Fibroblast of villous mesenchyme (primary cell): Measurements from ENCODE around the gene FGF14. TPM values are rescaled to one million over a fixed set of nuclear protein-coding genes. Genes with fewer than 3 reads are reported as not detected.
A peak's percentile ranks its signal among the peaks of the same experiment; 100 is the strongest.

ENCODE experiments used
- DNase-seq: peaks from one replicate; pipeline ENCODE4 v3.0.0-alpha.2; 2010; ENCODE audit warnings: low read depth
- H3K4me3 ChIP-seq: 2 replicates; pipeline ENCODE4 v1.5.1; 2011; ENCODE audit warnings: low read depth, mild to moderate bottlenecking, low read length
- total RNA-seq: library from RNA; depleted of rRNA; stranded (reverse); fragments of >200 nt; gene quantifications from 2 replicates; pipeline ENCODE4 v1.2.3, GENCODE V29; 2012
- TF ChIP-seq, protein P1 (sequence below): IDR thresholded peaks from 2 replicates; pipeline ENCODE4 v1.5.1; 2012; ENCODE audit warnings: low read depth, mild to moderate bottlenecking, low read length; ENCODE audit not compliant: insufficient read depth

FGF14 gene
- total RNA-seq, 1 donor: under 0.01 TPM

DNA sequence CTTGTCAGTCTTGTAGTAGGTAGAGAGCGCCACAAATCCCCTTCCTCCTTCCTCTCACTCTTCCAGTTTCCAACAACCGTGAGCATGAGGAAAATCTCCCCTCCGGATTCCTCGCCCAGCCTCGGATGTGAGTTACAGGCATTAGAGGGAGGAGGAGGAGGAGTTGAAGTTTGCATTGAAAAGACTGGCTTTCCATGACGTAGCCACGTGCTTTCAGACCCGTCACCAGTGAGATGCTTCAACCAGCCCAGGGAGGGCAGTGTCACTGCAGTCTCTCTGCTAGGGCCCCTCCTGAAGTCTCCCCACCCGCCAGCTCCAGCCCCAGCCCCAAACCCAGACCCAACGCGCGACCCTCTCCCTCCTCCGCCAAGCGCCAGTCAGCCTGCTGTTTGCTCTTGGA, 442 bp upstream of the FGF14 start:
- DNase-seq: peak; percentile 33
- peak overlapping the region; percentile 55 for H3K4me3 ChIP-seq
- TF ChIP-seq, protein P1, sequence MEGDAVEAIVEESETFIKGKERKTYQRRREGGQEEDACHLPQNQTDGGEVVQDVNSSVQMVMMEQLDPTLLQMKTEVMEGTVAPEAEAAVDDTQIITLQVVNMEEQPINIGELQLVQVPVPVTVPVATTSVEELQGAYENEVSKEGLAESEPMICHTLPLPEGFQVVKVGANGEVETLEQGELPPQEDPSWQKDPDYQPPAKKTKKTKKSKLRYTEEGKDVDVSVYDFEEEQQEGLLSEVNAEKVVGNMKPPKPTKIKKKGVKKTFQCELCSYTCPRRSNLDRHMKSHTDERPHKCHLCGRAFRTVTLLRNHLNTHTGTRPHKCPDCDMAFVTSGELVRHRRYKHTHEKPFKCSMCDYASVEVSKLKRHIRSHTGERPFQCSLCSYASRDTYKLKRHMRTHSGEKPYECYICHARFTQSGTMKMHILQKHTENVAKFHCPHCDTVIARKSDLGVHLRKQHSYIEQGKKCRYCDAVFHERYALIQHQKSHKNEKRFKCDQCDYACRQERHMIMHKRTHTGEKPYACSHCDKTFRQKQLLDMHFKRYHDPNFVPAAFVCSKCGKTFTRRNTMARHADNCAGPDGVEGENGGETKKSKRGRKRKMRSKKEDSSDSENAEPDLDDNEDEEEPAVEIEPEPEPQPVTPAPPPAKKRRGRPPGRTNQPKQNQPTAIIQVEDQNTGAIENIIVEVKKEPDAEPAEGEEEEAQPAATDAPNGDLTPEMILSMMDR: no peak

DNA sequence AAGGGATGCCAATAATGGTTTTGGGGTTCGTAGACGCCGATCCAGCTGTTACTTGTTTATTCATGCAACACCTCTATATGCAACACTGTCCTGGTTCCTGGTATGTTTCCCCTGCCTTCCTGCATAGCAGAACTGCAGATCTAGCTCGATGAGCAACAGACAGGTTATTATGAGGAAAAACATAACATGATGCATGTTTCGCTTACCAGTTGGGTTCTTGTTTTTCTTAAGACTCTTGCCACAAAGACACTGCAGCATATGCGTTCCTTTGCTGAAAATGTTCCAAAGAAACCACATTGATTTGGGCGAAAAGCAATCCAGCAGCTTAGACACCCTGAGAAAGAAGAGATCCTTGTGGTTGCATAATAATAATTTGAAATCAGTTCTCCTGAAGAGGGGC, 583 bp downstream of the FGF14 start:
- DNase-seq: peak; percentile 8
- H3K4me3 ChIP-seq: peak overlapping the region; percentile 55
- TF ChIP-seq, protein P1: no peak

DNA sequence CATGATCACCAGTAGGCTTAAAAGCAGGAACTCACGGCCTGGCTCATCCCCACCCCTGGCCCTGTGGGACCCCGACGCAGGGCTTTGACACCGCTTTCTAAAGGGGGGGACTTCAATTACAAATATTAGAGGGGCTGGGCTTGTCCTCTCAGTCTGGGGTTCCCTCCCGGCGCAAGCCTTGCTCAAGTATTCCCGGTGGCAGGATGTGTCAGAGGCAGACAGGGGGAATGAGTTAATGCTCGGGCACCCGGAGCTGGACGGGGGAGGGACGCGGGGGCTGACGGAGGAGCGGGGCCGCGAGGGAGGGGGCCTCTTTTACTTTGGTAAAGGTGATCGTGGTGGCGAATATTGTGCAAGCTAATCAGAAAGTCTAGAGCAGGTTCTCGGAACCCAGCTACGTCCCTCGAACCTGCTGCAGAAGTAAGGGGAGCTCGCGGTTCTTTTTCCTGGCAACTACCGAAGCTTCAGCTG, 1.1 kb downstream of the FGF14 start:
- peak; percentile 8 for DNase-seq
- TF ChIP-seq, protein P1: no peak
- H3K4me3 ChIP-seq: peak overlapping the region; percentile 55

DNA sequence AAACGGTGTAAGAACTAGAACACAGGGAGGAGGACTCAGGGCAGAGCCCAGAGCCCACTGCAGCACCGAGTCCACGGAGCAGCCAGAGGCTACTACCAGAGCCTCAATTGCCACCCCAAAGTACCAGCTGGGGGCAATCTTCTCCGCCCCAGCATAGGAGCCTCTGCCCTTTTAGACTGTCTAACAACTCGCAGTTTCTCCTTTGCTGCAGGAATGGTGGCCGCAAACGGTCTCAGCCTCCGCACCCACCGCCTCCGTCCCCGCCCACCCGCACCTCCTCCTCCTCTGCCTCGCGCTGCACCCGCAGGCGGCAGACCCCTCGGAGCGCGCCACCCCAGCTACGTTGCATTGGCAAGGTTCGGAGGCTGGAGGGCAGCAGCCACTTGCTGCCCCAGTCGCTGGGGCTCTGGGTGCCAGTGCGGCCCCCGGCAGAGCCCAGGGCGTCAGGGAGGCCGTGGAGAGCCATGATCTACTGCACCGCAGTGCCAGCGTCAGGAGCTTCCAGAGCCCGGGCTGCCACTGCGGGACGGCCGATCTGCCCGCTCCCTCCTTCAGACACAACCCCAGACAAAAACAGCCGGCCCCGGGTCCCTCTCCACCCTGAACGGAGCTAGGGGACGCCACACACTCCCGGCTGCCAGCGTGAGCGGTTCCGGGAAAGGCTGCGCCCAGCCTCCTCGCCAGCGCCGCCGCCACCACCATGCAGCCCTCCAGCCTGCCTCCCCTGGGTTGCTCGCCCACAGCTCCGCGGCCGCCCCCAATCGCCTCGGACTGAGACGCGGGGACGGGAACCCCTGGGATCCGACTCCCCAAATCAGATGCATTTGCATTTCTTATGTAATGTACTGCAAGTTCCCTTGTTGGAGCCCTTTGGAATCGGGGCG, 1.8 kb downstream of the FGF14 start:
- DNase-seq: no peak
- H3K4me3 ChIP-seq: peak overlapping the region; percentile 55
- TF ChIP-seq, protein P1: no peak

DNA sequence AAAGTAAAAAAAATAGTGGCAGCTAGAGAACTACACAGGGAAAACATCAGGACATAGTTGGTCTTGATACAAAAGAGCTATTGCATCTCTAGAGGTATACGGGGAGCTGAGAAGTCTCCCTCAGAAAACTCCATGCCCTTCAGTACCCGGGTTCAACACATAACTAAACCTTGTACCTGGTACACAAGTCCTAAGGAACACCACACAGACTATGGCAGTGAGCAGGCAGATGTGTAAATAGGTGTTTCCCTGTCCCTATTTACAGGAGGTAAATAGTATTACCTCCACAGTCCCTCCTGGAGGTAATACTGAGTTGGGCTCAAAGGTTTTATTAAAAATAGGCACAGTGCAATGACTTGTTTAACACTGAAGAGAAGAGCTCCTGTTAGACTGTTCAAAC, 5.9 kb downstream of the FGF14 start:
- no peak for DNase-seq
- no peak overlapping the region for H3K4me3 ChIP-seq
- TF ChIP-seq, protein P1: no peak

DNA sequence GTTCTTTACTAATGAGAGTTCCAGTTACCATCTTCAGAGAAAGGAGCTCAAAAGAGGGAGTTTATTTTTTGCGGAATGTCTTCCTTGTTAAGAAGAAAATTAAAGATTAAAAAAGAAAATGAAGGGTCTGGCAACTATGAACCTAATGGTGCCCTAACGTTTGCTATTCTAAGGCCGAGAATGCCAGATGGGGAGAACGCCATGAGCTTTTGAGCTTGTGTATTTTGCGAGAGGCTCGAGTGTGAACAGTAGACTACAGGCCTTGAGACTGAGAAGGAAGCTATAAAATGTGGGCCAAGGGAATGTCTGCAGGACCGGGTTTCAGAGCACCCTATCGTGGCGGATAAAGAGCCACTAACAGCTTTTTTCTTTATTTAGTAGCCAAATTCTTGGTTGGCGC, 6.7 kb downstream of the FGF14 start:
- TF ChIP-seq, protein P1: no peak
- peak overlapping the region; percentile 77 for H3K4me3 ChIP-seq
- no peak for DNase-seq
